IMR-90 (cell line): ENCODE results near the gene TBX3. TPM values are rescaled to one million over a fixed set of nuclear protein-coding genes. Genes with fewer than 3 reads are reported as not detected.
A peak's percentile ranks its signal among the peaks of the same experiment; 100 is the strongest.

ENCODE experiments used
- ATAC-seq: fragments of 200-7000 bp; cut with Tn5 transposase; 2 replicates; pipeline ENCODE4 v1.9.1; 2020; ENCODE audit warnings: low read depth, mild to moderate bottlenecking, moderate library complexity
- BruUV-seq: library from RNA; stranded (reverse); fragments of 400-500 nt; replicated peaks from 2 replicates; lab custom pipeline; 2021; lab: Mats Ljungman, UMichigan
- CTCF ChIA-PET: fragments of 300-600 bp; formaldehyde crosslinking; extraction: SDS; loops from one replicate; lab custom pipeline; 2021; ENCODE audit warnings: antibody characterized with exemption; lab: Yijun Ruan, JAX
- POLR2A ChIA-PET: fragments of 300-600 bp; sonication (Branson Sonifier 250); formaldehyde crosslinking; loops from one replicate; lab custom pipeline; 2022; ENCODE audit warnings: antibody characterized with exemption; ENCODE audit not compliant: unreplicated experiment; lab: Charles Lee
- DNase-seq: peaks from one replicate; pipeline ENCODE4 v3.0.0; 2013
- H2AFZ ChIP-seq: replicated peaks from 2 replicates; pipeline ENCODE3; 2013; ENCODE audit warnings: low read length, mild to moderate bottlenecking; ENCODE audit not compliant: poor library complexity
- H2AK5ac ChIP-seq: 2 replicates; pipeline ENCODE4 v1.6.1; 2013; ENCODE audit warnings: low read depth, low read length, inconsistent platforms
- H2AK9ac ChIP-seq: replicated peaks from 2 replicates; pipeline ENCODE3; 2013; ENCODE audit warnings: mild to moderate bottlenecking, low read depth, low read length, moderate library complexity; ENCODE audit not compliant: poor library complexity
- H2BK120ac ChIP-seq: 2 replicates; pipeline ENCODE4 v1.6.1; 2013; ENCODE audit warnings: low read depth, low read length, inconsistent platforms
- H2BK15ac ChIP-seq: 3 replicates; pipeline ENCODE4 v1.6.1; 2013; ENCODE audit warnings: low read depth, low read length, inconsistent platforms
- H2BK20ac ChIP-seq: 2 replicates; pipeline ENCODE4 v1.6.1; 2013; ENCODE audit warnings: low read depth, mild to moderate bottlenecking, inconsistent platforms, low read length, moderate library complexity
- H2BK5ac ChIP-seq: 2 replicates; pipeline ENCODE4 v1.6.1; 2013; ENCODE audit warnings: mild to moderate bottlenecking, low read depth, low read length, inconsistent platforms; ENCODE audit not compliant: poor library complexity, severe bottlenecking
- H3K14ac ChIP-seq: replicated peaks from 2 replicates; pipeline ENCODE4 v1.6.1; 2013; ENCODE audit warnings: low read depth, low read length, inconsistent platforms
- H3K18ac ChIP-seq: 2 replicates; pipeline ENCODE4 v1.6.1; 2013; ENCODE audit warnings: low read depth, low read length, control low read depth
- H3K23ac ChIP-seq: 2 replicates; pipeline ENCODE4 v1.6.1; 2013; ENCODE audit warnings: low read depth, low read length, inconsistent platforms
- H3K27ac ChIP-seq: 2 replicates; pipeline ENCODE4 v1.5.1; 2013; ENCODE audit warnings: mild to moderate bottlenecking, control low read depth, low read length; ENCODE audit not compliant: insufficient read depth
- H3K27me3 ChIP-seq: 2 replicates; pipeline ENCODE4 v1.6.1; 2013; ENCODE audit warnings: low read length; ENCODE audit not compliant: control insufficient read depth, insufficient read depth
- H3K36me3 ChIP-seq: 2 replicates; pipeline ENCODE4 v1.6.1; 2013; ENCODE audit warnings: low read length, mixed read lengths; ENCODE audit not compliant: control insufficient read depth, insufficient read depth
- H3K4ac ChIP-seq: 2 replicates; pipeline ENCODE4 v1.6.1; 2013; ENCODE audit warnings: low read depth, low read length, inconsistent platforms
- H3K4me1 ChIP-seq: 2 replicates; pipeline ENCODE4 v1.6.1; 2013; ENCODE audit warnings: low read length, mixed read lengths; ENCODE audit not compliant: control insufficient read depth, insufficient read depth
- H3K4me2 ChIP-seq: 2 replicates; pipeline ENCODE4 v1.6.1; 2013; ENCODE audit warnings: low read depth, mild to moderate bottlenecking, control low read depth, low read length, moderate library complexity
- H3K4me3 ChIP-seq: 2 replicates; pipeline ENCODE4 v1.5.1; 2013; ENCODE audit warnings: low read depth, mild to moderate bottlenecking, control low read depth, low read length, moderate library complexity; ENCODE audit not compliant: insufficient read depth
- H3K56ac ChIP-seq: 2 replicates; pipeline ENCODE4 v1.6.1; 2013; ENCODE audit warnings: low read length, inconsistent platforms; ENCODE audit not compliant: insufficient read depth; ENCODE audit errors: extremely low read depth
- H3K79me1 ChIP-seq, 2 experiments: 2 replicates each; pipeline ENCODE4 v1.6.1; 2013; ENCODE audit warnings: low read length in 2 of 2, inconsistent platforms in 1 of 2, low read depth in 1 of 2
- H3K9ac ChIP-seq: 2 replicates; pipeline ENCODE4 v1.6.1; 2013; ENCODE audit warnings: low read depth, low read length, control low read depth
- H3K9me1 ChIP-seq: 2 replicates; pipeline ENCODE4 v1.6.1; 2013; ENCODE audit warnings: low read length, inconsistent platforms; ENCODE audit not compliant: insufficient read depth
- H3K9me3 ChIP-seq: 2 replicates; pipeline ENCODE4 v1.6.1; 2013; ENCODE audit warnings: low read length; ENCODE audit not compliant: control insufficient read depth, insufficient read depth
- H4K20me1 ChIP-seq: 2 replicates; pipeline ENCODE4 v1.6.1; 2013; ENCODE audit warnings: low read length, inconsistent platforms; ENCODE audit not compliant: insufficient read depth
- H4K5ac ChIP-seq: 2 replicates; pipeline ENCODE4 v1.6.1; 2013; ENCODE audit warnings: mild to moderate bottlenecking, low read depth, low read length, control low read depth
- H4K8ac ChIP-seq, 2 experiments: 2 replicates each; pipeline ENCODE4 v1.6.1; 2013; ENCODE audit warnings: low read depth in 2 of 2, low read length in 2 of 2, control low read depth in 1 of 2, inconsistent platforms in 1 of 2
- H4K91ac ChIP-seq: 2 replicates; pipeline ENCODE4 v1.6.1; 2013; ENCODE audit warnings: low read depth, low read length, inconsistent platforms; ENCODE audit not compliant: insufficient read depth
- BHLHE40 ChIP-seq: fragments of 150-350 bp; IDR thresholded peaks from 2 replicates; pipeline ENCODE4 v1.6.1; 2016; ENCODE audit warnings: mild to moderate bottlenecking, low read depth, low read length
- CEBPB ChIP-seq: IDR thresholded peaks from 2 replicates; pipeline ENCODE4 v1.6.1; 2012; ENCODE audit warnings: low read depth, low read length, improper control_type of control experiment
- CHD1 ChIP-seq: IDR thresholded peaks from 2 replicates; pipeline ENCODE4 v1.6.1; 2012; ENCODE audit warnings: low read depth, low read length, improper control_type of control experiment
- FOS ChIP-seq: fragments of 150-350 bp; IDR thresholded peaks from 2 replicates; pipeline ENCODE4 v1.6.1; 2016; ENCODE audit warnings: low read depth, low read length
- MAFK ChIP-seq: IDR thresholded peaks from 2 replicates; pipeline ENCODE4 v1.6.1; 2012; ENCODE audit warnings: low read depth, low read length, improper control_type of control experiment
- MAZ ChIP-seq: IDR thresholded peaks from 2 replicates; pipeline ENCODE4 v1.6.1; 2012; ENCODE audit warnings: low read depth, mild to moderate bottlenecking, low read length, improper control_type of control experiment, moderate library complexity, borderline replicate concordance
- MXI1 ChIP-seq: IDR thresholded peaks from 2 replicates; pipeline ENCODE4 v1.6.1; 2012; ENCODE audit warnings: low read depth, mild to moderate bottlenecking, low read length, moderate library complexity, borderline replicate concordance
- NFE2L2 ChIP-seq: fragments of 150-350 bp; IDR thresholded peaks from 2 replicates; pipeline ENCODE4 v1.6.1; 2016; ENCODE audit warnings: low read depth, mild to moderate bottlenecking, low read length
- POLR2A ChIP-seq: IDR thresholded peaks from 2 replicates; pipeline ENCODE4 v1.6.1; 2012; ENCODE audit warnings: mild to moderate bottlenecking, low read depth, low read length
- RAD21 ChIP-seq: IDR thresholded peaks from 2 replicates; pipeline ENCODE4 v1.6.1; 2012; ENCODE audit warnings: low read length, improper control_type of control experiment
- RCOR1 ChIP-seq: IDR thresholded peaks from 2 replicates; pipeline ENCODE4 v1.6.1; 2012; ENCODE audit warnings: mild to moderate bottlenecking, low read length, improper control_type of control experiment; ENCODE audit not compliant: insufficient replicate concordance
- RFX5 ChIP-seq: IDR thresholded peaks from 2 replicates; pipeline ENCODE4 v1.8.0; 2012; ENCODE audit warnings: low read depth, mild to moderate bottlenecking, low read length, moderate library complexity
- SMC3 ChIP-seq: fragments of 150-350 bp; IDR thresholded peaks from 2 replicates; pipeline ENCODE4 v1.6.1; 2016; ENCODE audit warnings: low read depth, mild to moderate bottlenecking, antibody characterized with exemption, low read length, moderate library complexity
- WGBS, 2 experiments: methylation state at CpG; one replicate each; pipeline versions ENCODE4 v1.1.5 to v1.1.7; 2013; ENCODE audit warnings: missing lambda C conversion rate in 2 of 2; ENCODE audit not compliant: insufficient read length in 1 of 2; ENCODE audit errors: extremely low coverage in 2 of 2; 5-methylcytosine and 5-hydroxymethylcytosine counted together
- dilution Hi-C: fragments of 300-500 bp; cut with HindIII; formaldehyde crosslinking; loops from one replicate; pipeline ENCODE4 v1.14.3; 2018; ENCODE audit warnings: low sequenced_read_pairs; ENCODE audit not compliant: unreplicated experiment
- in situ Hi-C: fragments of 300-500 bp; cut with MboI; formaldehyde crosslinking; loops from 3 replicates; pipeline ENCODE4 v1.14.3; 2019; ENCODE audit warnings: low sequenced_read_pairs, inconsistent platforms, mixed read lengths
- intact Hi-C: fragments of 100-400 bp; cut with micrococcal nuclease; formaldehyde crosslinking; loops from 2 replicates; pipeline ENCODE4 v1.10.0; 2022
- polyA plus RNA-seq, 3 experiments: library from polyadenylated mRNA; depleted of rRNA; stranded (reverse); fragments of >200 nt; gene quantifications; 2 replicates each; pipeline ENCODE4 v1.2.3, GENCODE V29; 2012; ENCODE audit warnings: low replicate concordance in 1 of 3
- total RNA-seq: library from RNA; depleted of rRNA; stranded (reverse); fragments of >200 nt; gene quantifications from 2 replicates; pipeline ENCODE4 v1.2.3, GENCODE V29; 2012
- TF ChIP-seq, protein P1 (sequence below): conservative IDR thresholded peaks from 2 replicates; pipeline ENCODE4 v1.5.1; 2012; ENCODE audit warnings: mild to moderate bottlenecking, low read depth, low read length, improper control_type of control experiment
- TF ChIP-seq, protein P2 (sequence below): fragments of 150-350 bp; IDR thresholded peaks from 2 replicates; pipeline ENCODE4 v1.6.1; 2016; ENCODE audit warnings: low read depth, mild to moderate bottlenecking, low read length, moderate library complexity, borderline replicate concordance

Gene TBX3
- total and polyA plus RNA-seq, 2 of the 4 experiments (the other 2 are of a cell fraction): 15.8 to 44.9 TPM

DNA sequence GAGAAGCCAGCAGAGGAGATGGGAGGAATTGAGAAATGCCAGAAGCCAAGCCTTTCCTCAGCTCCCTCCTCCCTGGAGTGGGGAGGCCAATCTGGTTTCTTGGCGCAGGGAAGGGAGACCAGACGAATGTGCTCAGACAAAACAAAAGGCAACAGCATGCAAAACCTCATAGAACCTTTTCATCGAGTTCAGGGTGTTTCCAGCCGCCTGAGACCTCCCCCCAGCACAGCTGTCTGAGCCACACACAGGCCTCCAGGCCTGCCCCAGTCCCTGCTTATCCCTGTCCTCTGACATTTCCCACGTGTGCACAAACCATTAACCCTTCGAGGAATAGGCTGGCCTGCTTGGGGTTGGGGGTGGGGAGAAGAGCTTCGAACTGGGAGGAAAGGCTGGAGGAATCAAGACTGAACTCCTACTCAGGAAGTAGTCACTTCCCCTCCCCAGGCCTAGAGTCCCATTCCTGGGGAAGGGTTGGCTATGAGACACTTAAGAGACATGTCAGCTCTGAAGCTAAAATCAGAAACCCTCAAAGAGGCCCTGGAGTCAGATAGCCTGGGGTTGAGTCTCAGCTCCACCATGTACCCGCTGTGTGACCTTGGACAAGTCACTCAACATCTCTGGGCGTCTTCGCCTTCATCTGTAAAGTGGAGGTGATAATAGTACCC is 10.7 kb downstream of the TBX3 start:
- peak overlapping the region; percentile 71 for H2BK120ac ChIP-seq
- peaks cover 11% of the 10 kb centered on the region for H3K4me1 ChIP-seq
- BruUV-seq: no TSS peak
- peak; percentile 35 for ATAC-seq
- peak overlapping the region; percentile 57; the same call in 2 of the 3 replicates for H2BK15ac ChIP-seq
- H4K91ac ChIP-seq: peak overlapping the region; percentile 58
- H4K20me1 ChIP-seq: peaks cover 11% of the 10 kb centered on the region
- H3K36me3 ChIP-seq: peaks cover 47% of the 10 kb centered on the region
- H3K4ac ChIP-seq: peak overlapping the region; percentile 78
- in situ Hi-C loops (no loop called here), intact Hi-C loops (loop anchor here (1.0 to 5.0 kb wide), 2 partner anchors 8 to 271 kb away; no protein-coding TSS in a partner anchor), dilution Hi-C loops (no loop called here)
- peak overlapping the region; percentile 71 for H2AK5ac ChIP-seq
- H3K4me3 ChIP-seq: peak overlapping the region; percentile 16
- peaks cover 0 to 11% of the 10 kb centered on the region in 2 experiments; a peak in 1 of 4 replicates for H3K79me1 ChIP-seq
- H3K4me2 ChIP-seq: peak overlapping the region; percentile 77
- peak overlapping the region; percentile 95 for H3K23ac ChIP-seq
- peak overlapping the region; percentile 65 for H2AK9ac ChIP-seq
- H3K9ac ChIP-seq: peak overlapping the region; percentile 60
- H3K9me3 ChIP-seq: no peaks in the 10 kb centered on the region
- 0% methylated on average over 3 of the region's 10 CpGs; no CpG with 5 or more reads in 1 of the 2 experiments for WGBS, 2 experiments
- H3K27me3 ChIP-seq: no peaks in the 10 kb centered on the region
- peak overlapping the region; percentile 92 for H3K27ac ChIP-seq
- peak overlapping the region; percentile 83 for H3K14ac ChIP-seq
- peak overlapping the region; percentile 66 for H3K56ac ChIP-seq
- ChIA-PET CTCF (interaction anchor here (1.0 to 1.4 kb wide), 4 partner anchors 10 to 1080 kb away, joined by 3 to 5 read pairs (median 3); partner anchors contain the start of gene TBX3), POLR2A (interaction anchor here (0.5 to 2.0 kb wide), 2 partner anchors 11 to 73 kb away, joined by 4 to 16 read pairs; partner anchors contain the start of gene TBX3)
- H3K18ac ChIP-seq: peak overlapping the region; percentile 23; the same call in 1 of the 2 replicates
- peak overlapping the region; percentile 89 for H2BK5ac ChIP-seq
- H4K8ac ChIP-seq: peak overlapping the region; percentile 46 to 75; a peak in 3 of 4 replicates
- peak; percentile 93 for DNase-seq
- peak overlapping the region; percentile 27 for H2BK20ac ChIP-seq
- H4K5ac ChIP-seq: peak overlapping the region; percentile 13
- H2AFZ ChIP-seq: peak overlapping the region; percentile 74
- no peaks in the 10 kb centered on the region for H3K9me1 ChIP-seq
- no peak for TF ChIP-seq SMC3
- no peak for TF ChIP-seq CEBPB
- TF ChIP-seq NFE2L2: no peak
- TF ChIP-seq MXI1: peak; percentile 69; the same call in 1 of the 2 replicates
- no peak; the same call in 1 of the 2 replicates for TF ChIP-seq RAD21
- no peak for TF ChIP-seq BHLHE40
- no peak for TF ChIP-seq RFX5
- TF ChIP-seq MAFK: no peak
- TF ChIP-seq CHD1: 0 out of 2 replicates have a peak, but pooled peaks have one; percentile 49
- TF ChIP-seq POLR2A: peak; percentile 77
- peak; percentile 21; the same call in 1 of the 2 replicates for TF ChIP-seq MAZ
- TF ChIP-seq RCOR1: peak; percentile 36
- TF ChIP-seq, protein P1, sequence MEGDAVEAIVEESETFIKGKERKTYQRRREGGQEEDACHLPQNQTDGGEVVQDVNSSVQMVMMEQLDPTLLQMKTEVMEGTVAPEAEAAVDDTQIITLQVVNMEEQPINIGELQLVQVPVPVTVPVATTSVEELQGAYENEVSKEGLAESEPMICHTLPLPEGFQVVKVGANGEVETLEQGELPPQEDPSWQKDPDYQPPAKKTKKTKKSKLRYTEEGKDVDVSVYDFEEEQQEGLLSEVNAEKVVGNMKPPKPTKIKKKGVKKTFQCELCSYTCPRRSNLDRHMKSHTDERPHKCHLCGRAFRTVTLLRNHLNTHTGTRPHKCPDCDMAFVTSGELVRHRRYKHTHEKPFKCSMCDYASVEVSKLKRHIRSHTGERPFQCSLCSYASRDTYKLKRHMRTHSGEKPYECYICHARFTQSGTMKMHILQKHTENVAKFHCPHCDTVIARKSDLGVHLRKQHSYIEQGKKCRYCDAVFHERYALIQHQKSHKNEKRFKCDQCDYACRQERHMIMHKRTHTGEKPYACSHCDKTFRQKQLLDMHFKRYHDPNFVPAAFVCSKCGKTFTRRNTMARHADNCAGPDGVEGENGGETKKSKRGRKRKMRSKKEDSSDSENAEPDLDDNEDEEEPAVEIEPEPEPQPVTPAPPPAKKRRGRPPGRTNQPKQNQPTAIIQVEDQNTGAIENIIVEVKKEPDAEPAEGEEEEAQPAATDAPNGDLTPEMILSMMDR: no peak
- no peak for TF ChIP-seq FOS
- TF ChIP-seq, protein P2, sequence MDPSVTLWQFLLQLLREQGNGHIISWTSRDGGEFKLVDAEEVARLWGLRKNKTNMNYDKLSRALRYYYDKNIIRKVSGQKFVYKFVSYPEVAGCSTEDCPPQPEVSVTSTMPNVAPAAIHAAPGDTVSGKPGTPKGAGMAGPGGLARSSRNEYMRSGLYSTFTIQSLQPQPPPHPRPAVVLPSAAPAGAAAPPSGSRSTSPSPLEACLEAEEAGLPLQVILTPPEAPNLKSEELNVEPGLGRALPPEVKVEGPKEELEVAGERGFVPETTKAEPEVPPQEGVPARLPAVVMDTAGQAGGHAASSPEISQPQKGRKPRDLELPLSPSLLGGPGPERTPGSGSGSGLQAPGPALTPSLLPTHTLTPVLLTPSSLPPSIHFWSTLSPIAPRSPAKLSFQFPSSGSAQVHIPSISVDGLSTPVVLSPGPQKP: no peak
